K562 (cell line): ENCODE results near the gene DYNLT2. TPM values are rescaled to one million over a fixed set of nuclear protein-coding genes. Genes with fewer than 3 reads are reported as not detected.

Experiments used
- BRF2 ChIP-seq: IDR thresholded peaks from 3 replicates; pipeline ENCODE4 v1.6.1; 2011; ENCODE audit warnings: borderline replicate concordance, mild to moderate bottlenecking; ENCODE audit not compliant: insufficient read length, insufficient read depth
- E2F6 ChIP-seq, 2 experiments: IDR thresholded peaks; 2 replicates each; pipeline ENCODE4 v1.6.1; 2011; ENCODE audit warnings: borderline replicate concordance in 1 of 2, control low read depth in 1 of 2, low read depth in 1 of 2, low read length in 1 of 2, mild to moderate bottlenecking in 1 of 2, mixed read lengths in 1 of 2, moderate library complexity in 1 of 2; ENCODE audit not compliant: insufficient read depth in 1 of 2, insufficient read length in 1 of 2, poor library complexity in 1 of 2, severe bottlenecking in 1 of 2; ENCODE audit errors: extremely low read depth in 1 of 2
- GABPA ChIP-seq: fragments of 200-800 bp; sonication (Bioruptor generic); conservative IDR thresholded peaks from 2 replicates; pipeline ENCODE4 v1.6.1; 2016; ENCODE audit warnings: low read depth, missing genetic modification characterization, missing compliant biosample characterization
- GTF3C2 ChIP-seq: IDR thresholded peaks from 3 replicates; pipeline ENCODE4 v1.6.1; 2011; ENCODE audit warnings: borderline replicate concordance, mild to moderate bottlenecking, moderate library complexity; ENCODE audit not compliant: insufficient read length; ENCODE audit errors: extremely low read depth
- HBP1 ChIP-seq: fragments of 450-650 bp; formaldehyde crosslinking; IDR thresholded peaks from 2 replicates; pipeline ENCODE4 v1.4.0; 2022; ENCODE audit warnings: missing genetic modification characterization
- HDAC3 ChIP-seq: fragments of 450-650 bp; IDR thresholded peaks from 2 replicates; pipeline ENCODE4 v1.6.1; 2018; ENCODE audit warnings: borderline replicate concordance, mild to moderate bottlenecking, moderate library complexity; ENCODE audit not compliant: partially characterized antibody
- HEY1 ChIP-seq: fragments of 250-450 bp; sonication (Bioruptor Pico); IDR thresholded peaks from 2 replicates; pipeline ENCODE4 v1.5.0; 2020; ENCODE audit warnings: mild to moderate bottlenecking, moderate library complexity, borderline replicate concordance
- KAT8 ChIP-seq: fragments of 450-650 bp; IDR thresholded peaks from 2 replicates; pipeline ENCODE4 v1.6.1; 2016; ENCODE audit warnings: low read depth, mild to moderate bottlenecking
- SMC3 ChIP-seq: conservative IDR thresholded peaks from 2 replicates; pipeline ENCODE4 v1.6.1; 2011; ENCODE audit warnings: low read depth, low read length, improper control_type of control experiment; ENCODE audit not compliant: insufficient read depth
- TARDBP ChIP-seq: fragments of 450-650 bp; IDR thresholded peaks from 2 replicates; pipeline ENCODE4 v1.6.1; 2016
- TEAD2 ChIP-seq: fragments of 450-650 bp; IDR thresholded peaks from 2 replicates; pipeline ENCODE4 v1.6.1; 2016; ENCODE audit warnings: missing genetic modification characterization, control low read depth, missing compliant biosample characterization
- ZBTB12 ChIP-seq: fragments of 250-450 bp; sonication (Bioruptor Pico); IDR thresholded peaks from 2 replicates; pipeline ENCODE4 v1.4.0; 2020
- ZBTB2 ChIP-seq: fragments of 450-650 bp; IDR thresholded peaks from 2 replicates; pipeline ENCODE4 v1.6.1; 2016; ENCODE audit warnings: antibody characterized with exemption
- ZNF511 ChIP-seq: sonication (generic); formaldehyde crosslinking; IDR thresholded peaks from 2 replicates; pipeline ENCODE4 v1.8.0; 2022; ENCODE audit warnings: mild to moderate bottlenecking, missing genetic modification reagents
- ZNF696 ChIP-seq: fragments of 250-450 bp; sonication (Bioruptor Pico); conservative IDR thresholded peaks from 2 replicates; pipeline ENCODE4 v1.4.0; 2020; ENCODE audit warnings: mild to moderate bottlenecking, moderate library complexity
- polyA plus RNA-seq, 8 experiments: library from polyadenylated mRNA; depleted of rRNA in 4 of 8; stranded (reverse) in 5 of 8; unstranded in 3 of 8; fragments of >200 nt; fragmentation: Nextera tagmentation in 2 of 8; fragmentation: Illumina TruSeq in 1 of 8; extraction: Ambion mirVana in 2 of 8; extraction: Trizol in 1 of 8; gene quantifications; 2 replicates each; pipeline versions ENCODE4 v1.2.1 to v1.2.3, GENCODE V29; 2011 to 2014; ENCODE audit warnings: inconsistent platforms in 1 of 8, missing spikeins in 1 of 8
- total RNA-seq, 7 experiments: library from RNA; depleted of rRNA in 6 of 7; stranded (reverse); fragments of >200 nt in 6 of 7; fragmentation: Illumina TruSeq in 2 of 7; extraction: Trizol in 2 of 7; gene quantifications; 2 replicates each; pipeline versions ENCODE4 v1.2.1 to v1.2.3, GENCODE V29; 2011 to 2021; ENCODE audit warnings: low replicate concordance in 1 of 7

The DYNLT2 gene
- total and polyA plus RNA-seq, 9 of the 15 experiments (the other 6 are each of a cell fraction or from before 2014, with no cell fraction given): 2.0 to 12.8 (median 6.3) TPM

GRCh38 chr6:169723200-169723909 lies 28.0 kb downstream of the DYNLT2 start (continued):
- no peak for TF ChIP-seq SMC3
- no peak for TF ChIP-seq HBP1 (CRISPR knock-in tag)
- TF ChIP-seq GABPA (tag): no peak
- no peak for TF ChIP-seq TEAD2 (tag)
- peak in 1 of 2 experiments; percentile 24 for TF ChIP-seq E2F6 (IDR thresholded peaks at IDR 0.05; ENCODE audit: borderline replicate concordance in 1 of 2, extremely low read depth in 1 of 2, insufficient read depth in 1 of 2, insufficient read length in 1 of 2, low read depth in 1 of 2, low read length in 1 of 2, poor library complexity in 1 of 2, severe bottlenecking in 1 of 2)
- no peak for TF ChIP-seq TARDBP
- TF ChIP-seq HEY1: no peak
- no peak for TF ChIP-seq HDAC3
- no peak for TF ChIP-seq GTF3C2
- no peak for TF ChIP-seq KAT8
- TF ChIP-seq BRF2: no peak
- TF ChIP-seq ZNF696: no peak
- no peak for TF ChIP-seq ZBTB2
- no peak for TF ChIP-seq ZBTB12 (CRISPR knock-in tag)
- 0 out of 2 replicates have a peak, but pooled peaks have one; percentile 35 for TF ChIP-seq ZNF511 (CRISPR knock-in tag)
